ENCODE results near the gene PEX14.

PEX14 gene

GRCh38 chr1:10649517-10650201, 174.9 kb downstream of the PEX14 start:
- no peak overlapping the region for H3K27ac ChIP-seq (replicated peaks)
- DNase-seq (ENCODE audit: low read depth in 1 of 2, low spot score in 1 of 2) = no peak
- no peaks in the 10 kb centered on the region for H3K27me3 ChIP-seq (ENCODE audit: insufficient read depth, poor library complexity, severe bottlenecking)
- TF ChIP-seq GABPA (IDR thresholded peaks at IDR 0.05; ENCODE audit: low read depth) = no peak
- H3K4me3 ChIP-seq (replicated peaks; ENCODE audit: insufficient read depth, low read length) = no peak overlapping the region

- H3K4me3 ChIP-seq (replicated peaks; ENCODE audit: insufficient read depth, low read length) = no peak overlapping the region
- DNase-seq (ENCODE audit: low read depth in 1 of 2, low spot score in 1 of 2) = no peak
- TF ChIP-seq CTCF (IDR thresholded peaks at IDR 0.05; ENCODE audit: insufficient read depth, low read length) (no peak), GABPA (IDR thresholded peaks at IDR 0.05; ENCODE audit: low read depth) (no peak), POLR2AphosphoS5 (IDR thresholded peaks at IDR 0.05; ENCODE audit: low read depth) (no peak), REST (IDR thresholded peaks at IDR 0.05; ENCODE audit: insufficient replicate concordance, low read depth) (no peak), SPI1 (IDR thresholded peaks at IDR 0.05; ENCODE audit: borderline replicate concordance, low read depth) (no peak)
- H3K27me3 ChIP-seq (ENCODE audit: insufficient read depth, poor library complexity, severe bottlenecking) = no peaks in the 10 kb centered on the region
- no peak overlapping the region for H3K27ac ChIP-seq (replicated peaks)
Observed at GRCh38 chr1:10650556-10651388, 176.0 kb downstream of the PEX14 start.

GRCh38 chr1:10651389-10651766, 176.6 kb downstream of the PEX14 start:
- no peak for TF ChIP-seq SPI1 (IDR thresholded peaks at IDR 0.05; ENCODE audit: borderline replicate concordance, low read depth)
- no peak for TF ChIP-seq GABPA (IDR thresholded peaks at IDR 0.05; ENCODE audit: low read depth)
- Histone ChIP-seq H3K27ac (replicated peaks) (no peak overlapping the region), H3K4me3 (replicated peaks; ENCODE audit: insufficient read depth, low read length) (no peak overlapping the region), H3K27me3 (ENCODE audit: insufficient read depth, poor library complexity, severe bottlenecking) (no peaks in the 10 kb centered on the region)
- DNase-seq (ENCODE audit: low read depth in 1 of 2, low spot score in 1 of 2) = no peak

- TF ChIP-seq POLR2AphosphoS5 (IDR thresholded peaks at IDR 0.05; ENCODE audit: low read depth) (no peak), CTCF (IDR thresholded peaks at IDR 0.05; ENCODE audit: insufficient read depth, low read length) (no peak), GABPA (IDR thresholded peaks at IDR 0.05; ENCODE audit: low read depth) (no peak), SPI1 (IDR thresholded peaks at IDR 0.05; ENCODE audit: borderline replicate concordance, low read depth) (no peak), REST (IDR thresholded peaks at IDR 0.05; ENCODE audit: insufficient replicate concordance, low read depth) (no peak)
- H3K4me3 ChIP-seq (replicated peaks; ENCODE audit: insufficient read depth, low read length) = no peak overlapping the region
- H3K27me3 ChIP-seq (ENCODE audit: insufficient read depth, poor library complexity, severe bottlenecking) = no peaks in the 10 kb centered on the region
- no peak overlapping the region for H3K27ac ChIP-seq (replicated peaks)
- no peak for DNase-seq (ENCODE audit: low read depth in 1 of 2, low spot score in 1 of 2)
Observed at GRCh38 chr1:10651793-10652192, 177.0 kb downstream of the PEX14 start.

All from HL-60 (cell line).